Subcutaneous adipose tissue (tissue), 4 donors: ENCODE measurements around the gene MACF1. TPM values are rescaled to one million over a fixed set of nuclear protein-coding genes. Genes with fewer than 3 reads are reported as not detected.

ENCODE experiments used
- total RNA-seq, 4 donors: library from RNA; depleted of rRNA; stranded (reverse); fragments of >200 nt; gene quantifications; one replicate each; pipeline ENCODE4 v1.1.0, GENCODE V29; 2016
- TF ChIP-seq, protein P1 (sequence below): fragments of 450-650 bp; IDR thresholded peaks from one replicate; pipeline ENCODE4 v1.5.1; 2016; ENCODE audit warnings: low read depth, mild to moderate bottlenecking, control low read depth, antibody characterized with exemption, moderate library complexity

Gene MACF1
- total RNA-seq, 4 donors from 2014 or later = 297 to 398 (median 352) TPM

DNA sequence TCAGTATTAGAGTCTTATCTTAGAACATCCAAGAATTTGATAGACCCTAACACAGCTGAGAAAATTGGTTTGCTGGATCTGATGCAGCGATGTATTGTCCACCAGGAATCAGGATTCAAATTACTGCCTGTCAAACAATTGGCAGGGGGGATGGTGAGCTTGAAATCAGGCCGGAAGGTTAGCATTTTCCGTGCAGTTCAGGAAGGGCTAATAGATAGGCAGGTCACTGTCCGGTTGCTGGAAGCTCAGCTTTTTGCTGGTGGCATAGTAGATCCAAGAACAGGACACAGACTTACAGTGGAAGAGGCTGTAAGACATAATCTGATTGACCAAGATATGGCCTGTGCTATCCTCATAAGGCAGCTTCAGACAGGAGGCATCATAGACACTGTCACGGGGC, 127.2 kb downstream of the MACF1 start:
- TF ChIP-seq, protein P1, sequence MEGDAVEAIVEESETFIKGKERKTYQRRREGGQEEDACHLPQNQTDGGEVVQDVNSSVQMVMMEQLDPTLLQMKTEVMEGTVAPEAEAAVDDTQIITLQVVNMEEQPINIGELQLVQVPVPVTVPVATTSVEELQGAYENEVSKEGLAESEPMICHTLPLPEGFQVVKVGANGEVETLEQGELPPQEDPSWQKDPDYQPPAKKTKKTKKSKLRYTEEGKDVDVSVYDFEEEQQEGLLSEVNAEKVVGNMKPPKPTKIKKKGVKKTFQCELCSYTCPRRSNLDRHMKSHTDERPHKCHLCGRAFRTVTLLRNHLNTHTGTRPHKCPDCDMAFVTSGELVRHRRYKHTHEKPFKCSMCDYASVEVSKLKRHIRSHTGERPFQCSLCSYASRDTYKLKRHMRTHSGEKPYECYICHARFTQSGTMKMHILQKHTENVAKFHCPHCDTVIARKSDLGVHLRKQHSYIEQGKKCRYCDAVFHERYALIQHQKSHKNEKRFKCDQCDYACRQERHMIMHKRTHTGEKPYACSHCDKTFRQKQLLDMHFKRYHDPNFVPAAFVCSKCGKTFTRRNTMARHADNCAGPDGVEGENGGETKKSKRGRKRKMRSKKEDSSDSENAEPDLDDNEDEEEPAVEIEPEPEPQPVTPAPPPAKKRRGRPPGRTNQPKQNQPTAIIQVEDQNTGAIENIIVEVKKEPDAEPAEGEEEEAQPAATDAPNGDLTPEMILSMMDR = no peak

DNA sequence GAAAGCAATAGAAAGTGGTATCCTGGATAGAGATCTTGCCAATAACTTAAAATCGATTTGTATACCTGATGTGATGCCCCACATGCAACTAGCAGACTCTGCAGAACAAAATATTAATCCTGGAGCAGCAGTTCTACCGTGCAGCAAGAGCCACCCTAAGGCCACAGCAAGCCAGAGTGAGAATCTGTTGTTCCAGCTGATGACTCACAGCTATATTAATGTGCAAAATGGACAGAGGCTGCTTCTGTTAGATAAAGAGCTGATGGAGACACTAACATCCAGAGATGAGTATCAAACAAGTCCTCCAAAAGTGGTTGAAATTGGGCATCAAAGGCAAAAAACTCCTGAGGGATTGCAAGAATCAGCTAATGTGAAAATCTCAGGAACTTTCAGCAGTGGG, 127.8 kb downstream of the MACF1 start:
- TF ChIP-seq, protein P1 = no peak

DNA sequence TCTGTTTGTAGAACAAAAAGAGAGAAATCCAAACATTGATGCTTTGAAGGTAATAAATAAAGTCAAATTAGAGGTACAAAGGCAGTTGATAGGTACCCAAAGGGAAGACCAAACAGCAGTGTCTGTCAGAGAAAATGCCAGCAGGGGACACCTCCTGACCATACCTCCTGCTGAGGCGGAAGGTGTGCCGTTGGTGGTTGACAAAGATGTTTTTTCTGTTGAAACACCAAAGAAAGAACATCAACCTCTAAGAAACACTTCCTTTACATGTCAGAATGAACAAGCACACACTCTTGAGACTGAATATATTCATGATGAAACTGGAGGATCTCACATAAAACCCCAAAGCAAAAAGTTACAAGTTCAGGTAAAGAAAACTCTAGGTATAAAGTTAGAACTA, 128.3 kb downstream of the MACF1 start:
- TF ChIP-seq, protein P1 = no peak

DNA sequence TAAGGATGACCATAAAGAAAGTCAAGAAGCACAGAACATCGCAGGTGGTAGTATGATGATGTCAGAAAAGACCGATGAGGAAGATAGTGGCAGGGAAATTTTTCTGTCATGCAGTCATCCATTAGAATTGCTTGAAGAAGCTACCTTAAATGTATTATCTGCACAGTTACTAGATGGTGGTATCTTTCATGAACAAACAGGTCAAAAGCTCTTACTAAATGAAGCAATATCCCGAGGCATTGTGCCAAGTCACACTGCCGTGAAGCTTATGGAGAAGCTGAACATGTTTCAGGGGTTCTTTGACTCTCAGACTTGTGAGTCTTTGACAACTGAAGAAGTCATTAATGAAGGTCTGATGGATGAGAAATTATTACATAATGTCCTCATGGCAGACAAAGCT, 128.8 kb downstream of the MACF1 start:
- TF ChIP-seq, protein P1 = no peak

DNA sequence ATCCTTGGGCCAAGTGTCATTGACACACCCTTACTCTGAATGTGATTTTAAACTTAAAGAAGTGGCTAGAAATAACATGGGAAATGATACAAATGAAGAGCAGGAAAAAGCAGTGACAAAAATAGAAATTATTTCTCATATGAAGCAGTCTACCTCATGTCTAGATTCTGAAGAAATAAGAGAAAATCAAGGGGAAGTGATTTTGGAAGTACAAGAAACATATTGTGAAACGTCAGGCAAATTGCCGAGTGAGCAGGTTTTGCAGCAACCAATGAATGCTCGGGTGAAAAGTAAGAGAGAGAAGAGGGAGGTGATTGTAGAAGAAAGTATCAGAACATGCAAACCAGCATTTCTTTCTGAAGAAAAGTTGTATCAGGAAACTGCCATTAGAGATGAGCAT, 130.7 kb downstream of the MACF1 start:
- TF ChIP-seq, protein P1 = no peak

DNA sequence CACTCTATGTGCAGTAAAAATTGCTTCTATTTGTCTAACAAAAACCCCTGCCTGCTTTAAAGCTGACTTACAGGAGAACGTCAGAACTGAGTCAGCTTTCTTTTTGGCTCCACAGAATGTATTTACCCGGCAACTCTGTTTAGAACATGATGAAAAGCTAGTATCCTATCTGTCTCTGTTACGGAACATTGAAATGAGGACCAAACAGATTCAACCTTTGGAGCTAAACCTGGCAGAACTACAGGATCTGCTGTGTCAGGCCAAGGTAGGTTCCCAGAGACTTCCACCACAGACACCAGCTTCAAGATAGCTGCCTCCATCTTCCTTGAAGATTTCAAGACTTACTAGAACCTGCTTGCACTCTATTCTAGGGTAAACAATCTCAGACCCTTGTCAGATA, 132.6 kb downstream of the MACF1 start:
- TF ChIP-seq, protein P1 = no peak

DNA sequence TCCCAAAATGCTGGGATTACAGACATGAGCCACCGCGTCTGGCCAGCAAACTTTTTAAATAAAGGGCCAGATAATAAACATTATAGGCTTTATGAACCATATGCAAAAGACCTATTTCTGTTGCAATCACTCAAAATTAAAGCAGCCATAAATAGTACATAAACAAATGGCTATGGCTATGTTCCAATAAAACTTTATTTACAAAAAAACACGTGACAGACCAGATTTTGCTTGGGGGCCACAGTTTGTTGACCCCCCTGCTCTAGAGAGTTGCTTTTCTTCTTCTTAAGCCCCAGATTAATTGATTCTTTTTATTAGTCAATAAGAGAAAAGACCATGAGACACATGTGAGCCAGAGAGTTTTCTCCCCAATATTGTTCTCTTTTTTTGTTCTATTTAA, 138.3 kb downstream of the MACF1 start:
- TF ChIP-seq, protein P1 = no peak
